ENCODE results near the gene GPX6.

- TF ChIP-seq CTCF (IDR thresholded peaks at IDR 0.05 in 8 of 11, conservative IDR thresholded peaks at IDR 0.05 in 3 of 11) (no peak), POLR2A (IDR thresholded peaks at IDR 0.05) (no peak), POLR2AphosphoS5 (IDR thresholded peaks at IDR 0.05) (no peak)
Observed at GRCh38 chr6:28486533-28486932, 29.1 kb downstream of the GPX6 start.

Data from spleen (tissue), 7 donors.